ENCODE measurements around the gene IL1RL1. TPM values are rescaled to one million over a fixed set of nuclear protein-coding genes. Genes with fewer than 3 reads are reported as not detected.
A peak's percentile ranks its signal among the peaks of the same experiment; 100 is the strongest.

Gene IL1RL1
- total RNA-seq, 1 donor from 2014 or later = 0.27 TPM

DNA sequence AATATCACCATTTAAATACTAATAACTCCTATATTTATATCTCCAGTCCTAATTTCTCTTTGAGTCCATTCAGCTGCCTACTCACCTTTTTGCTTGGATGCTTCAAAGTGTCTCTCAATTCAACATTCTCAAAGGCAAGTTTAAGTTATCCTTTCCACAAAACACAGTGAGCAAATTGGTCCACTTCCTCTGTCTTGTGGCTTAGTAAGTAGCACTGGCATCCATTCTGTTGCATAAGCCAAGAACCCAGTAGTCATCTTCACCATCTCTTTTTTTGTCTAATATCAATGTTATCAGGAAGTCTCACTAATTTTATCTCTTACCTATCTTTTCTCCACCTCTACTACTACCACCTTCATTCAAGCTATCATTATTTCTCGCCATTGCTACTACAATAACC is 27.4 kb upstream of the IL1RL1 start:
- Histone ChIP-seq H3K79me2 (ENCODE audit: insufficient read depth, low read length) (no peaks in the 10 kb centered on the region), H3K4me2 (ENCODE audit: low read length) (no peak overlapping the region), H3K36me3 (ENCODE audit: insufficient read depth, low read length) (no peaks in the 10 kb centered on the region), H3K9me3 (ENCODE audit: insufficient read depth, low read depth, low read length) (no peaks in the 10 kb centered on the region), H3K4me1 (ENCODE audit: insufficient read depth, low read length) (no peaks in the 10 kb centered on the region), H3K27me3 (ENCODE audit: insufficient read depth, low read length) (no peaks in the 10 kb centered on the region), H3K4me3 (ENCODE audit: insufficient read depth, low read depth, low read length) (no peak overlapping the region), H3K9ac (ENCODE audit: low read length) (no peak overlapping the region), H3K27ac (ENCODE audit: low read depth, low read length) (no peak overlapping the region), H4K20me1 (ENCODE audit: insufficient read depth, low read length) (no peaks in the 10 kb centered on the region), H2AFZ (ENCODE audit: low read depth, low read length) (no peak overlapping the region)
- TF ChIP-seq CTCF (IDR thresholded peaks at IDR 0.05; ENCODE audit: insufficient read depth, low read depth, low read length) = no peak
- TF ChIP-seq EZH2 (IDR thresholded peaks at IDR 0.05; ENCODE audit: insufficient read depth, low read length) = no peak
- Mint-ChIP-seq H3K9me3 (ENCODE audit: unreplicated experiment) (no peaks in the 10 kb centered on the region), H3K4me3 (ENCODE audit: unreplicated experiment) (no peak overlapping the region), H3K36me3 (ENCODE audit: low read depth, unreplicated experiment) (no peaks in the 10 kb centered on the region), H3K4me1 (ENCODE audit: low read depth, unreplicated experiment) (peaks cover 6% of the 10 kb centered on the region), H3K27ac (ENCODE audit: unreplicated experiment) (no peak overlapping the region), H3K27me3 (ENCODE audit: low read depth, unreplicated experiment) (no peaks in the 10 kb centered on the region)
- FAIRE-seq (no peak), DNase-seq (ENCODE audit: low read depth) (peak; percentile 12)

DNA sequence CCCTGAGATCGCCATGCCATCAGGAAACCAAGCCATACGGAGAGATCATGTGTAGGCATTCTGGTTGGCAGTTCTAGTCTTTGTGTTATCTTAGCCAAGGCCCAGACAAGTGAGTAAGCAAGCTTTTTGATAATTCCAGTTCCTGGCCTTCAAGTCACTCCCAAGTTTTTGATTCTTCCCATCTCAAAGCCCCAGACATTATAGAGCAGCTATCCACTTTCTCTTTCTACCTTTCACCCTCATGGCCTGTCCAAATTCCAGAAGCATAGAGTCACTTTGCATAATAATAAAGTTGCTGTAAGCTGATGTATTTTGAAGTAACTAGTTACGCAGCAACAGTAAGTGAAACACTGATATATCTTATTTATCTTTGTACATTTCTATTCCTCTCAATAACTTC is 26.8 kb upstream of the IL1RL1 start:
- no peak overlapping the region for H3K4me3 ChIP-seq (ENCODE audit: insufficient read depth, low read depth, low read length)
- H4K20me1 ChIP-seq (ENCODE audit: insufficient read depth, low read length) = no peaks in the 10 kb centered on the region
- H3K36me3 Mint-ChIP-seq (ENCODE audit: low read depth, unreplicated experiment) = no peaks in the 10 kb centered on the region
- no peak for FAIRE-seq
- no peak for TF ChIP-seq CTCF (IDR thresholded peaks at IDR 0.05; ENCODE audit: insufficient read depth, low read depth, low read length)
- no peak for TF ChIP-seq EZH2 (IDR thresholded peaks at IDR 0.05; ENCODE audit: insufficient read depth, low read length)
- H3K9me3 ChIP-seq (ENCODE audit: insufficient read depth, low read depth, low read length) = no peaks in the 10 kb centered on the region
- H3K9ac ChIP-seq (ENCODE audit: low read length) = no peak overlapping the region
- no peak overlapping the region for H3K4me2 ChIP-seq (ENCODE audit: low read length)
- H3K36me3 ChIP-seq (ENCODE audit: insufficient read depth, low read length) = no peaks in the 10 kb centered on the region
- DNase-seq (ENCODE audit: low read depth) = peak; percentile 14
- no peaks in the 10 kb centered on the region for H3K27me3 ChIP-seq (ENCODE audit: insufficient read depth, low read length)
- H3K4me1 Mint-ChIP-seq (ENCODE audit: low read depth, unreplicated experiment) = peaks cover 2% of the 10 kb centered on the region
- H2AFZ ChIP-seq (ENCODE audit: low read depth, low read length) = no peak overlapping the region
- no peaks in the 10 kb centered on the region for H3K9me3 Mint-ChIP-seq (ENCODE audit: unreplicated experiment)
- no peaks in the 10 kb centered on the region for H3K4me1 ChIP-seq (ENCODE audit: insufficient read depth, low read length)
- H3K27me3 Mint-ChIP-seq (ENCODE audit: low read depth, unreplicated experiment) = no peaks in the 10 kb centered on the region
- H3K79me2 ChIP-seq (ENCODE audit: insufficient read depth, low read length) = no peaks in the 10 kb centered on the region
- H3K27ac Mint-ChIP-seq (ENCODE audit: unreplicated experiment) = no peak overlapping the region
- no peak overlapping the region for H3K4me3 Mint-ChIP-seq (ENCODE audit: unreplicated experiment)
- H3K27ac ChIP-seq (ENCODE audit: low read depth, low read length) = no peak overlapping the region

DNA sequence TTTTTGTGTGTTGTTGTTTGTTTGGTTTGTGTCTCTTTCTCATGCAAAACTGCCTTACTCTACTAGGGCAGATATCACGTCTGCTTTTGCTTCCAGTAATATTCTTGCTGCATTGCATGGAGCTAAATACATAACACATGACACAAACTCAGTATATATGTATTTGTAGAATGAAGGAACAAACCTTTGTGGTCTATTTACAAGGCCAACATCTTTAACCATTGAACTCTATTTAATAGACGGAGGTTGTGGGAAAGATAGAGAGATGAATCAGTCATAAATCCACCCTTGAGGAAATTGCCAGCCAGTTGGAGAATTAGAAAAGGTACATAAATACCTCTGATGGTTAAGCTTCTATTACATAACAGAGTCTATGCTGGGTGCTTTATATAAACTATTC is 26.0 kb upstream of the IL1RL1 start:
- H3K9me3 Mint-ChIP-seq (ENCODE audit: unreplicated experiment) = no peaks in the 10 kb centered on the region
- Histone ChIP-seq H3K4me3 (ENCODE audit: insufficient read depth, low read depth, low read length) (no peak overlapping the region), H3K27ac (ENCODE audit: low read depth, low read length) (no peak overlapping the region), H3K4me1 (ENCODE audit: insufficient read depth, low read length) (no peaks in the 10 kb centered on the region), H3K9ac (ENCODE audit: low read length) (no peak overlapping the region), H3K36me3 (ENCODE audit: insufficient read depth, low read length) (no peaks in the 10 kb centered on the region), H4K20me1 (ENCODE audit: insufficient read depth, low read length) (no peaks in the 10 kb centered on the region), H3K79me2 (ENCODE audit: insufficient read depth, low read length) (no peaks in the 10 kb centered on the region), H3K4me2 (ENCODE audit: low read length) (no peak overlapping the region), H2AFZ (ENCODE audit: low read depth, low read length) (no peak overlapping the region), H3K27me3 (ENCODE audit: insufficient read depth, low read length) (no peaks in the 10 kb centered on the region), H3K9me3 (ENCODE audit: insufficient read depth, low read depth, low read length) (no peaks in the 10 kb centered on the region)
- TF ChIP-seq EZH2 (IDR thresholded peaks at IDR 0.05; ENCODE audit: insufficient read depth, low read length) (no peak), CTCF (IDR thresholded peaks at IDR 0.05; ENCODE audit: insufficient read depth, low read depth, low read length) (no peak)
- FAIRE-seq (no peak), DNase-seq (ENCODE audit: low read depth) (peak; percentile 12)
- H3K4me3 Mint-ChIP-seq (ENCODE audit: unreplicated experiment) = no peak overlapping the region
- peaks cover 2% of the 10 kb centered on the region for H3K4me1 Mint-ChIP-seq (ENCODE audit: low read depth, unreplicated experiment)
- H3K36me3 Mint-ChIP-seq (ENCODE audit: low read depth, unreplicated experiment) = no peaks in the 10 kb centered on the region
- H3K27me3 Mint-ChIP-seq (ENCODE audit: low read depth, unreplicated experiment) = no peaks in the 10 kb centered on the region
- no peak overlapping the region for H3K27ac Mint-ChIP-seq (ENCODE audit: unreplicated experiment)
